ENCODE data around the gene EMC7. TPM values are rescaled to one million over a fixed set of nuclear protein-coding genes. Genes with fewer than 3 reads are reported as not detected.

EMC7 gene
- total and polyA plus RNA-seq, 3 donors from 2014 or later, result 73.2 to 170 (median 74.6) TPM

DNA sequence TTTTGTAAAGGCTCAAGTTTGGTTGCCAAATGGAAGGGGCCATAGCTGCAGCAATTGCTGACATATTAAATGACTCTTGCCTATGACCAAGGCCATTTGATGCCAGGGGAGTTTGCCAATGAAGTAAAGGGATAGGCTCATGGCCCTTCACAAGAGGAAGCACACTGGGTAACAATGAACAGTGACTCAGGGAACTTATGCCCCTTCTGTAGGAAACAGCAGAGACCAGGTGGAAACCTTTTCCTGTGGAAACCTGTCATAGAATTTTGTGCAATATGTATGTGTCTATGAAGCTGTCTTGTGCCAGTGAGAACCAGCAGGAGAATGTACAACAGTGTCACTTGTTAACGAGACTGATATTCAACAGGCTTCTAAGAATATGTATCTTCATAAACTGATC lies 37.2 kb downstream of the EMC7 start:
- Histone ChIP-seq H3K36me3 (ENCODE audit: low read depth, missing control alignments) (no peaks in the 10 kb centered on the region), H3K4me3 (no peak overlapping the region), H3K9me3 (no peaks in the 10 kb centered on the region), H3K4me1 (no peaks in the 10 kb centered on the region), H3K27me3 (no peaks in the 10 kb centered on the region), H3K27ac (no peak overlapping the region)
- no peak for TF ChIP-seq POLR2A (IDR thresholded peaks at IDR 0.05)
- TF ChIP-seq CTCF (IDR thresholded peaks at IDR 0.05), result no peak
- WGBS, 2 donors, result 0% methylated on average over 1 of the region's 1 CpG
- no peak for DNase-seq
- intact Hi-C loops (cut with DNase I; ENCODE audit: low total_unique reads), result no loop called here

DNA sequence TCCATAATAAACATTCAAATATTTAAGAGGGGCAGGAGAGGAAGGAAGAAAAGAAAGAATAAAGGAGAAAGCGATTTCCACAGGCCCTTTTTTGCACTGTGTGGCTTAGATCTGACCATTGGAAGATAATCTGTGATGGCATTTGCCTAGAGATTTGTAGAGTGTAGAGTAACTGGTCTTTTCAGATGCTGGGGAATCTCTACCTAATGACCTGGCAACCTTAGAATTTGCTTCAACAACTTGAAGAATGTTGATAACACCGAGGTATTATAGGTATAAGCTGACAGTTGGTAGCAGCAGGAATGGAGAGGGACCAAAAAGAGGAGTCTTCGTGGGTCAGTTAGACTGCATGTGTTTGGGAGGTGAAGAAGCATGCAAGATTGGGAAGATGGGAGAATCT lies 41.7 kb downstream of the EMC7 start:
- TF ChIP-seq POLR2A (IDR thresholded peaks at IDR 0.05), result no peak
- TF ChIP-seq CTCF (IDR thresholded peaks at IDR 0.05), result no peak
- 72 to 74% methylated on average over 3 of the region's 3 CpGs for WGBS, 2 donors
- no peak for DNase-seq
- no peaks in the 10 kb centered on the region for H3K4me1 ChIP-seq
- no peaks in the 10 kb centered on the region for H3K27me3 ChIP-seq
- no peak overlapping the region for H3K27ac ChIP-seq
- H3K9me3 ChIP-seq, result no peaks in the 10 kb centered on the region
- intact Hi-C loops (cut with DNase I; ENCODE audit: low total_unique reads), result no loop called here
- no peak overlapping the region for H3K4me3 ChIP-seq
- H3K36me3 ChIP-seq (ENCODE audit: low read depth, missing control alignments), result no peaks in the 10 kb centered on the region

GRCh38 chr15:34059476-34059875 lies 42.2 kb downstream of the EMC7 start:
- WGBS, 2 donors, result 66 to 67% methylated on average over 2 of the region's 2 CpGs

DNA sequence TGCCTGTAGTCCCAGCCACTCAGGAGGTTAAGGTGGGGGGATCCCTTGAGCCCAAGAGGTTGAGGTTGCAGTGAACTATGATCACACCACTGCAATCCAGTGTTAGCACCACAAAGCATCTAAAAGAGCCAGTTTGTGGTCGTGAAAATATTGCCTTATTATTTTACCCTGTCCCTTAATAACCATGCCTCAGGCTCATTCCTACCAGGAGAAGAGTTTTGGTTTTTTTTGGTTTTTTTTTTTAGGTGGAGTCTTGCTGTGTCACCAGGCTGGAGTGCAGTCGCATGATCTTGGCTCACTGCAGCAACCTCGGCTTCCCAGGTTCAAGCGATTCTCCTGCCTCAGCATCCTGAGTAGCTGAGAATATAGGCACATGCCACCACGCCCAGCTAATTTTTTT lies 44.8 kb downstream of the EMC7 start:
- Histone ChIP-seq H3K36me3 (ENCODE audit: low read depth, missing control alignments) (no peaks in the 10 kb centered on the region), H3K27ac (no peak overlapping the region), H3K4me1 (no peaks in the 10 kb centered on the region), H3K9me3 (no peaks in the 10 kb centered on the region), H3K4me3 (no peak overlapping the region), H3K27me3 (no peaks in the 10 kb centered on the region)
- WGBS, 2 donors, result 82 to 91% methylated on average over 5 of the region's 5 CpGs
- no peak for TF ChIP-seq CTCF (IDR thresholded peaks at IDR 0.05)
- TF ChIP-seq POLR2A (IDR thresholded peaks at IDR 0.05), result no peak
- no peak for DNase-seq
- intact Hi-C loops (cut with DNase I; ENCODE audit: low total_unique reads), result no loop called here

More at GRCh38 chr15:34059476-34059875, 42.2 kb downstream of the EMC7 start:
- Histone ChIP-seq H3K4me1 (no peaks in the 10 kb centered on the region), H3K4me3 (no peak overlapping the region), H3K36me3 (ENCODE audit: low read depth, missing control alignments) (no peaks in the 10 kb centered on the region), H3K9me3 (no peaks in the 10 kb centered on the region), H3K27ac (no peak overlapping the region), H3K27me3 (no peaks in the 10 kb centered on the region)
- intact Hi-C loops (cut with DNase I; ENCODE audit: low total_unique reads), result no loop called here
- TF ChIP-seq CTCF (IDR thresholded peaks at IDR 0.05) (no peak), POLR2A (IDR thresholded peaks at IDR 0.05) (no peak)
- DNase-seq, result no peak

- H3K4me3 ChIP-seq, result no peak overlapping the region
- H3K9me3 ChIP-seq, result no peaks in the 10 kb centered on the region
- H3K27me3 ChIP-seq, result no peaks in the 10 kb centered on the region
- 61 to 64% methylated on average over 3 of the region's 3 CpGs for WGBS, 2 donors
- H3K4me1 ChIP-seq, result no peaks in the 10 kb centered on the region
- intact Hi-C loops (cut with DNase I; ENCODE audit: low total_unique reads), result no loop called here
- no peak for TF ChIP-seq CTCF (IDR thresholded peaks at IDR 0.05)
- TF ChIP-seq POLR2A (IDR thresholded peaks at IDR 0.05), result no peak
- H3K27ac ChIP-seq, result peak overlapping the region in 1 of 2 donors; percentile 50
- H3K36me3 ChIP-seq (ENCODE audit: low read depth, missing control alignments), result no peaks in the 10 kb centered on the region
- no peak for DNase-seq
These were observed 45.6 kb downstream of the EMC7 start for GRCh38 chr15:34055868-34056595.

Measured in testis (tissue), 3 donors.